IPS DF 19.7 (cell line): ENCODE measurements around the gene RUFY3.

Experiments used
- DNase-seq: peaks from one replicate; pipeline ENCODE4 v3.0.0-alpha.2; 2013; ENCODE audit warnings: low read depth, low spot score

Gene RUFY3

GRCh38 chr4:70841211-70841610 is 119.4 kb downstream of the RUFY3 start:
- no peak for DNase-seq

GRCh38 chr4:70841951-70842350 is 120.2 kb downstream of the RUFY3 start:
- no peak for DNase-seq

GRCh38 chr4:70842761-70843435 is 121.1 kb downstream of the RUFY3 start:
- no peak for DNase-seq

- no peak for DNase-seq
These were observed 122.4 kb downstream of the RUFY3 start for GRCh38 chr4:70844180-70844579.

GRCh38 chr4:70849291-70849690 is 127.5 kb downstream of the RUFY3 start:
- DNase-seq: no peak

- DNase-seq: no peak
These were observed 133.7 kb downstream of the RUFY3 start for GRCh38 chr4:70855464-70855863.
